22Rv1 (cell line): ENCODE measurements around the gene TMEM208.

Experiments
- ZFX ChIP-seq: fragments of 450-650 bp; IDR thresholded peaks from 2 replicates; pipeline ENCODE4 v1.6.1; 2017; ENCODE audit warnings: antibody characterized with exemption, borderline replicate concordance
- TF ChIP-seq, protein P1 (sequence below): fragments of 450-650 bp; IDR thresholded peaks from 2 replicates; pipeline ENCODE4 v1.5.1; 2017; ENCODE audit warnings: mild to moderate bottlenecking

DNA sequence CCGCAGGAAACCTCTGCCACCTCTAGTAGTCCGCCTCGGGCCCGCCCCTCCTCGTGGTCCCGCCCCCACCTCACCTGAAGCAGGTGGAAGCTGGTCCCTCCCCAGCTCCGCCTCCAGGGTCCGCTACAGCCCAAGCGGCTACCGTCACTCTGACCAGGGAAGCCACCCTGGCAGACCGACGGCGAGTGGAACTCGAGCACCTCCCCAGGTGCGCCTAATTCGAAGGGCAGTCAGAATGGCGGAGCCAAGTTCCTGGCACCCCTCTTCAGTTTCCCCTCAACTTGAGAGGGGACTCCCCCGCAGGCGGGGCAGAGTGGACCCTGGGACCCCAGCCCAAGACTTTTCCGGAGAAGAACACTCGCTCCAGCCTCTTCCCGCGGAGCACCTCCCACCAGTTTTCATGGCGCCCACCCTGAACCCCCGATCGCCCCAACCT, 19.8 kb downstream of the TMEM208 start:
- TF ChIP-seq, protein P1, sequence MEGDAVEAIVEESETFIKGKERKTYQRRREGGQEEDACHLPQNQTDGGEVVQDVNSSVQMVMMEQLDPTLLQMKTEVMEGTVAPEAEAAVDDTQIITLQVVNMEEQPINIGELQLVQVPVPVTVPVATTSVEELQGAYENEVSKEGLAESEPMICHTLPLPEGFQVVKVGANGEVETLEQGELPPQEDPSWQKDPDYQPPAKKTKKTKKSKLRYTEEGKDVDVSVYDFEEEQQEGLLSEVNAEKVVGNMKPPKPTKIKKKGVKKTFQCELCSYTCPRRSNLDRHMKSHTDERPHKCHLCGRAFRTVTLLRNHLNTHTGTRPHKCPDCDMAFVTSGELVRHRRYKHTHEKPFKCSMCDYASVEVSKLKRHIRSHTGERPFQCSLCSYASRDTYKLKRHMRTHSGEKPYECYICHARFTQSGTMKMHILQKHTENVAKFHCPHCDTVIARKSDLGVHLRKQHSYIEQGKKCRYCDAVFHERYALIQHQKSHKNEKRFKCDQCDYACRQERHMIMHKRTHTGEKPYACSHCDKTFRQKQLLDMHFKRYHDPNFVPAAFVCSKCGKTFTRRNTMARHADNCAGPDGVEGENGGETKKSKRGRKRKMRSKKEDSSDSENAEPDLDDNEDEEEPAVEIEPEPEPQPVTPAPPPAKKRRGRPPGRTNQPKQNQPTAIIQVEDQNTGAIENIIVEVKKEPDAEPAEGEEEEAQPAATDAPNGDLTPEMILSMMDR, result peak; percentile 35; the same call in 1 of the 2 replicates
- TF ChIP-seq ZFX, result no peak
